ENCODE measurements around the gene REXO4. TPM values are rescaled to one million over a fixed set of nuclear protein-coding genes. Genes with fewer than 3 reads are reported as not detected.

Gene REXO4
- total and polyA plus RNA-seq, 8 donors, result 16.9 to 29.1 (median 27.6) TPM

DNA sequence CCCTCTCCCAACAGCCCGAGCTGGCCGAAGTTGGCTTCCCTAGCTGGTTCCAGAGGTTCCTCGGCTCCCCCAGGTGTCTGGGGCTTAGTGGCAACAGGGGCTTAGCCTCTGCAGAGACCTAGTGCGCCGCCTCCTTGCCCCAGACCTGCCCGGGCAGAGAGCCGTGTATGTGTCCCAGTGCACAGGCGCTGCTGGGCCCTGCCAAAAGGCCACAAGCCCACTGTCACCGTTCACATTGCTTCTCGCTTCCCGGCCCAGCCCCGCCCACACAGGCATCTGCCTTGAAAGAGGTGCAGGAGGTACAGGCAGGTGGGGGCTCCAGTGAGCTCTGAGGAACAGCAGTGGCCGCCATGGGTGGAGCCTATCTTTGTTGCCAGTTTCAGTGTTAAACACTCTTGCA lies 39.4 kb upstream of the REXO4 start:
- H3K36me3 ChIP-seq, result no peaks in the 10 kb centered on the region
- no peaks in the 10 kb centered on the region for H3K27me3 ChIP-seq
- no peaks in the 10 kb centered on the region for H3K9me3 ChIP-seq
- ATAC-seq (no peak), DNase-seq (peak in 1 of 4 donors; percentile 79)
- H3K4me1 ChIP-seq, result peaks cover 11 to 21% of the 10 kb centered on the region in 2 donors
- intact Hi-C loops (cut with DNase I), result no loop called here
- H3K4me3 ChIP-seq, result no peak overlapping the region
- no peak overlapping the region for H3K27ac ChIP-seq
- TF ChIP-seq, protein P1, sequence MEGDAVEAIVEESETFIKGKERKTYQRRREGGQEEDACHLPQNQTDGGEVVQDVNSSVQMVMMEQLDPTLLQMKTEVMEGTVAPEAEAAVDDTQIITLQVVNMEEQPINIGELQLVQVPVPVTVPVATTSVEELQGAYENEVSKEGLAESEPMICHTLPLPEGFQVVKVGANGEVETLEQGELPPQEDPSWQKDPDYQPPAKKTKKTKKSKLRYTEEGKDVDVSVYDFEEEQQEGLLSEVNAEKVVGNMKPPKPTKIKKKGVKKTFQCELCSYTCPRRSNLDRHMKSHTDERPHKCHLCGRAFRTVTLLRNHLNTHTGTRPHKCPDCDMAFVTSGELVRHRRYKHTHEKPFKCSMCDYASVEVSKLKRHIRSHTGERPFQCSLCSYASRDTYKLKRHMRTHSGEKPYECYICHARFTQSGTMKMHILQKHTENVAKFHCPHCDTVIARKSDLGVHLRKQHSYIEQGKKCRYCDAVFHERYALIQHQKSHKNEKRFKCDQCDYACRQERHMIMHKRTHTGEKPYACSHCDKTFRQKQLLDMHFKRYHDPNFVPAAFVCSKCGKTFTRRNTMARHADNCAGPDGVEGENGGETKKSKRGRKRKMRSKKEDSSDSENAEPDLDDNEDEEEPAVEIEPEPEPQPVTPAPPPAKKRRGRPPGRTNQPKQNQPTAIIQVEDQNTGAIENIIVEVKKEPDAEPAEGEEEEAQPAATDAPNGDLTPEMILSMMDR (IDR thresholded peaks at IDR 0.05), result no peak

DNA sequence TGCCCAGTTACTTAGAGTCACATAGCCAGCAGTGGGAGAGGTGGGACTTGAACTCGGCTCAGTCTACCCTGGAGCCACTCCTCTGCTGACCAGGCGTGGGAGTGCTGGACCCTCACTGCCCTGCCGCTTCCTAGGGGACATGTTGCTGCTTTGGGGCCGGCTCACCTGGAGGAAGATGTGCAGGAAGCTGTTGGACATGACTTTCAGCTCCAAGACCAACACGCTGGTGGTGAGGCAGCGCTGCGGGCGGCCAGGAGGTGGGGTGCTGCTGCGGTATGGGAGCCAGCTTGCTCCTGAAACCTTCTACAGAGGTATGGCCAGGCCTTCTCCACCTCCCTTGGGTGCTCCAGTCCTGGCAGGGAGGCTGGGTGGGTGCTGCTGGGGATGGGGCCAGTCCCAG lies 38.6 kb upstream of the REXO4 start:
- Histone ChIP-seq H3K4me3 (no peak overlapping the region), H3K27me3 (no peaks in the 10 kb centered on the region), H3K9me3 (no peaks in the 10 kb centered on the region), H3K4me1 (peaks cover 11 to 20% of the 10 kb centered on the region in 2 donors), H3K36me3 (no peaks in the 10 kb centered on the region), H3K27ac (no peak overlapping the region)
- DNase-seq, result peak in 1 of 4 donors; percentile 69
- intact Hi-C loops (cut with DNase I), result no loop called here
- TF ChIP-seq, protein P1 (IDR thresholded peaks at IDR 0.05), result no peak
- ATAC-seq, result no peak

DNA sequence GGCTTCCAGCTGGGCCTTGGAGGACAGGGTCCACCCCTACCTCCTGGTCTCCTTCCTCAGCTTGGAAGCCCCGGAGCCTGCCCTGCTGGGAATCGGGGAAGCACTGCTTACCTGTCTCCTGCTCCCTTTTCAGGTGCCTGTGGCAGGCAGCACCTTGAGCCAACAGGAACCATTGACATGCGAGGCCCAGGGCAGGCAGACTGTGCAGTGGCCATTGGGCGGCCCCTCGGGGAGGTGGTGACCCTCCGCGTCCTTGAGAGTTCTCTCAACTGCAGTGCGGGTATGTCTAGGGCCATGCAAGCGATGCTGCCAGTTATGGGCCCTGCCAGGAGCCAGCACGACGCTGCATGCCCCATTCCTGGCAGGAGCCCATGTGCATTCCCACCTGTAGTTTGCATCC lies 38.1 kb upstream of the REXO4 start:
- TF ChIP-seq, protein P1 (IDR thresholded peaks at IDR 0.05), result no peak
- DNase-seq (no peak), ATAC-seq (no peak)
- Histone ChIP-seq H3K4me1 (peaks cover 8 to 16% of the 10 kb centered on the region in 2 donors), H3K27ac (no peak overlapping the region), H3K9me3 (no peaks in the 10 kb centered on the region), H3K4me3 (no peak overlapping the region), H3K27me3 (no peaks in the 10 kb centered on the region), H3K36me3 (no peaks in the 10 kb centered on the region)
- intact Hi-C loops (cut with DNase I), result no loop called here

DNA sequence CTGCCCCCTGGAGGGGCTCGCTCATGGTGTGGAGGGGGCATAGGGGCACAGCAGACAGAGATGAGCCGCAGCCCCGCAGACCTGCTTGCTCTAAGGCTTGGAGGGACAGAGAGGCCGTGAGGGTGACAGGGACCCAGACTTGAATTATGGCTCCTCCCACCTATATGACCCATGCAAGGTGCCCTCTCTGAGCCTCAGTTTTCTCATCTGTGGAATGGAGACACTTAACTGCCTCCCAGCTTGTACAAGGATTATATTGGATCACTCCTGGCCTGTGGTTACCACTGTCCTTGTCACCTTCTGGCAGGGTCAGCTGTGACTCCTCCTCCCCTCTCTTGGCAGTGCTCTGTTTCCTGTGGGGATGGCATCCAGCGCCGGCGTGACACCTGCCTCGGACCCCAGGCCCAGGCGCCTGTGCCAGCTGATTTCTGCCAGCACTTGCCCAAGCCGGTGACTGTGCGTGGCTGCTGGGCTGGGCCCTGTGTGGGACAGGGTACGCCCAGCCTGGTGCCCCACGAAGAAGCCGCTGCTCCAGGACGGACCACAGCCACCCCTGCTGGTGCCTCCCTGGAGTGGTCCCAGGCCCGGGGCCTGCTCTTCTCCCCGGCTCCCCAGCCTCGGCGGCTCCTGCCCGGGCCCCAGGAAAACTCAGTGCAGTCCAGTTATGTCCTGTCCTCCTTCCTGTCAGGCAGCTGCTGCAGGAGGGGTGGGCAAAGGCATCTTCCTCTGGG lies 37.3 kb upstream of the REXO4 start:
- no peaks in the 10 kb centered on the region for H3K36me3 ChIP-seq
- peak in 1 of 4 donors; percentile 77 for DNase-seq
- TF ChIP-seq, protein P1 (IDR thresholded peaks at IDR 0.05), result no peak
- no peaks in the 10 kb centered on the region for H3K9me3 ChIP-seq
- ATAC-seq, result no peak
- H3K4me3 ChIP-seq, result no peak overlapping the region
- no peaks in the 10 kb centered on the region for H3K27me3 ChIP-seq
- no peak overlapping the region for H3K27ac ChIP-seq
- intact Hi-C loops (cut with DNase I), result no loop called here
- H3K4me1 ChIP-seq, result peaks cover 4 to 10% of the 10 kb centered on the region in 2 donors

DNA sequence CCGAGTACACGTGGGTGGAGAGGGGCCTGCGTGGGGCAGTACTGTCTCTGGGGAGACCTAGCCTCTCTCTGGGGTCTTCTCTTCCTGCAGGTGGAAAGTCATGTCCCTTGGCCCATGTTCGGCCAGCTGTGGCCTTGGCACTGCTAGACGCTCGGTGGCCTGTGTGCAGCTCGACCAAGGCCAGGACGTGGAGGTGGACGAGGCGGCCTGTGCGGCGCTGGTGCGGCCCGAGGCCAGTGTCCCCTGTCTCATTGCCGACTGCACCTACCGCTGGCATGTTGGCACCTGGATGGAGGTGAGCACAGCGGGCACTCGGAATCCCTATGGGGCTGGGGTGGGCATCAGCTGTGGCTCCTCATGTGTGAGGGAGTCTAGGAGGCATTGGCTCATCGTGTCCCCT lies 36.5 kb upstream of the REXO4 start:
- TF ChIP-seq, protein P1 (IDR thresholded peaks at IDR 0.05), result no peak
- H3K4me1 ChIP-seq, result peaks cover 4 to 9% of the 10 kb centered on the region in 2 donors
- H3K27me3 ChIP-seq, result no peaks in the 10 kb centered on the region
- no peaks in the 10 kb centered on the region for H3K9me3 ChIP-seq
- H3K36me3 ChIP-seq, result no peaks in the 10 kb centered on the region
- DNase-seq, result peak in 1 of 4 donors; percentile 71
- ATAC-seq, result no peak
- intact Hi-C loops (cut with DNase I), result no loop called here
- no peak overlapping the region for H3K4me3 ChIP-seq
- no peak overlapping the region for H3K27ac ChIP-seq
